Suppressor macrophage (primary cell): Measurements from ENCODE around the gene PFDN1.
A peak's percentile ranks its signal among the peaks of the same experiment; 100 is the strongest.

Experiments
- DNase-seq, 4 experiments: peaks; one replicate each; pipeline ENCODE4 v3.0.0-alpha.2; 2020 to 2022

Gene PFDN1

DNA sequence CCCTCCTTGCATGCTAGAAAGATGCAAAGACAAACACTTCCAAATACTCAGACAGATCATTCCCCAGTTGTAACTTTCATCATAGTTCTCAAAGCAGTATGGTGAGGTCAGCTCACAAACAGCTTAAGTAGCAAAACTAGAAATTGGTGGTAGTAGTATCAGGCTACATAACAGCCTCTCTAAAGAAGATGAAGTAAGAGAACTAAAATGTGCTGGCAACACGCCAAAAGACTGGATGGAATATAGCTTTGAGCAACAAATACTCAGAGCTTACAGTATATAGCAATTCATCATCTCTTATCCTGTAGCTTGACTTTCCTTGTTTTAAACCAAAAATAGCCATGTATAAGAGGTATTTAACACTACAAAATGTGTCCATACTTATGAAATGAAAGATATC is 7.5 kb downstream of the PFDN1 start:
- peak; percentile 70 to 87 (median 84) for DNase-seq

DNA sequence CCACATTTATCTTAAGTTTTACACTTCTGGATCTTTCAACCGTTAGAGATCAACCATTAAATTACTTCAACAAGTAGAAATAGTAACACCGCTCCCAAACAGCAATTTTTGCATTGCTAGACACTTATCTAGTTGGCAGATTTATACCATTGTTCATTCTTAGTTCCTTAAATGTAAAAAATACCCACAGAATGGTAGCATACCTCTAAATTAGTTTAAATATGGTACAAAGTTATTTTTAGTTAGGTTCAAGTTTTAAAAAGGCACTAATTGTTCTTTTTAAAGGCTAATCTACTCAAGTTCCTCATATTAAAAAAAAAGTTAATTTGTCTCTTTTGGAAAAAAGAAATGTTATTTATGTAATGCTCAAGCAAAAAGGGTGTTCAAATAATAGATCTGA is 8.1 kb downstream of the PFDN1 start:
- DNase-seq: no peak

DNA sequence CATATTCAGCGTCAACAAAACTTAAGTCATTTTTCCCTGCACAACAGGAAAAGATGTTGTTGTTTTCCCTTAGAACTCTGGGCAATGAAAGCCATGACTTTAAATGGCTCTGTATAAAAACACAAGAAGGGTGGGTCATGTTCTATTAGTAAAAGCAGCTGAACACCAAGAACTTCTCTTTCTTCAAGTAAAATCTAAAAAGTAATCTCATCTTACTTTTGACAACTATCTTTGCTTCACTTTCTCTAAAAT is 9.1 kb downstream of the PFDN1 start:
- no peak for DNase-seq

DNA sequence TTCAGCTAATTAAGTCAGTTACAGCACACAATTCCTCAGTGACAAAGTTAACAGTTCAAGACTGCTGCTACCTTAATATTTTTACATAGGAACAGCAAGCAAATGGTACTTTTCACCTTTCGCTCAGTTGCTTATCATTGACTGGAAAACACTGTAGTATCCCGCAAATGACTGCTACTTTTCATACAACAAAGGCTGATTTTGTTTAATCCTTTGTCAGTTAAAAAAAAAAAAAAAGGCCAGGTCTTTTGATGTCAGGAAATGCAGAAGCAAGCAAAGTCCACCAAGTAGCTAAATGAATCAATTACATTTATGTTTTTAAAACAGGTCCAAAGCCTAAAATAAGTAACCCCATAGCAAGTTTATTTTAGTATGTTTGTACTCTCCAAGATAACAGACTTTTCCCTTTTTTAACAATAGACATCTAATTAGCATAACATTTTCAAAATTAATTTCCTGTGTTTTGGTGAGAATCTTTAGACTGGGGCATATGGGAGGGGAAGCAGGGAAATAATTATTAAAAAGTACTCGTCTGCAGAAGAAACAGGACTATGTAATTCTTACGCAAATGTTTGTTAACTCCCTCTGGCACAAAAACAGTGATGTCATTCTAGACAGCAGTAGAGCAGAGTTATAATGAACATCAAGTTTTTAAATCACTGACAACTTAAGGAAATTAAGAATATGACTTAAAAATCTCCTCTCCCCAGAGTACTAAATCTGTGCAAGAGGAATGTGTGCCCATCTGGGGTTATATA is 9.6 kb downstream of the PFDN1 start:
- peak in 2 of 4 experiments; percentile 34 to 46 for DNase-seq

DNA sequence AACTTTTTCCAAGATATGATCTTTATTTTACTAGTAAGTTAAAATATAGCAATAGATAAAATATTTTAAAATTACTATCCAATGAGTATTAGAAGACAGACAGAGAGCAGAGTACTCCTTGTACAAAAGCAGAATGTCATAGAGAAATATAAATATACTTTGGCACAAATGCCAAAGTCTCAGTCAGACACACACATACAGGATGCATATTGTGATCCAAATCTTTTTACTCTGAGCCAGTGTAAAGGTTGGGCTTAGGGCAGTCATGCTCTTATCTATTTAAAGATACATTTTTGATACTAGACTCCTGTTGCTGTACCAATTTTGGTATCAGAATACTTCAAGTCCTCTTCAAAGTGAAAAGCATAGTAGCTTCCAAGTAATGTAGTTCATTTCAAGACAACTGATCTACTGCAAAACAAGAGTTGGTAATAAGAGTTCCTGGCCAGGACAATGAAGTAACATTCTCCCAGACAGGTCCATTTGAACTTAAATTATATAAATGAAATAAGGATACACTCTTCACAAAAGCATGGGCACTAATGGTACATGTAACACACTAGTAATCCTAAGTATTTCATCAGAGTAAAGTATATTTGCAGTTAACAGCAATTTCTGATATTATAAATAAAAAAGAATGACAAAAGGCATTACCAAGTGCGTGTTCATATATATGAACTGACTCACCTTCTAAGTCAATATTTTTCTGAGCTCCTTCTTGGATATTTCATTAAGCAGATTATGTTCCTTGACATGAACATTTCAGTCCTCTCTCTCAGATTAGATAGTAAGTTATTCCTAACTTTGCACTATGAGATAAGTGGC is 10.5 kb downstream of the PFDN1 start:
- DNase-seq: no peak

DNA sequence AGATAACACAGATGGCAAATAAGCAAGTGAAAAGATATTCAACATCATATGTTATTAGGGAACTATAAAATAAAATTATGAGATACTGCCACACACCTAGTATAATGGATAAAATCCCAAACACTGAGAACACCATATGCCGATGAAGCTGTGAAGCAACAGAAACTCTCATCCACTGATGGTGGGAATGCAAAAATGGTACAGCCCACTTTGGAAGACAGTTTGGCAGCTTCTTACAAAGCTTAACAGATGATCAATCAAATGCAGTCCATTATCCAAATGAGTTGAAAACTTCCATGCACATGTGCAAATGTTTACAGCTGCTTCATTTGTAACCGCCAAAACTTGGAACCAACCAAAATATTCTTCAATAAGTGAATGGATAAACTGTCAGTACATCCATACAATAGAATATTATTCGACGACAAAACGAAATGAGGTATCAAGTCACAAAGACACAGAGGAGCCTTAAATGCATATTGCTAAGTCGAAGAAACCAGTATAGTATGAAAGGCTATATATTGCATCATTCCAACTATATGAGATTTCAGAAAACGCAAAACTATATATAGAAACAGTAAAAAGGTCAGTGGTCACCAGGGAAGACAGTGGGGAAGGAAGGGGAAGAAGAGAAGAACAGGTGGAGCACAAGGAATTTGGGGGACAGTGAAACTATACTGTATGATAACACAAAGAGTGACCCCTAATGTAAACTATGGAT is 14.9 kb downstream of the PFDN1 start:
- DNase-seq: no peak

DNA sequence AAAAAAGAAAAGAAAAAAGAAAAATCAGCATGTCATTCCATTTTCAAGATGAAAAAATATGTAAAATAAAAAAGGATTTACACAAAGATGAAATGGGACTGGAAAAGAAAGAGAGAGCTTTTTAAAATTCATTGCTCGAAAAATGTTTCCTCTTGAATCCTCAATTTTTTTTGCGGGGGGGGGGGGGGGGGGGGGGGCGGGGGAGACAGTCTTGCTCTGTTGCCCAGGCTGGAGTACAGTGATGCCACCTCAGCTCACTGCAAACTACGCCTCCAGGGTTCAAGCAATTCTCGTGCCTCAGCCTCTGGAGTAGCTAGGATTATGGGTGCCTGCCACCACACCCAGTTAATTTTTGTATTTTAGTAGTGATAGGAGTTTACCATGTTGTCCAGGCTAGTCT is 16.5 kb downstream of the PFDN1 start:
- DNase-seq: no peak

DNA sequence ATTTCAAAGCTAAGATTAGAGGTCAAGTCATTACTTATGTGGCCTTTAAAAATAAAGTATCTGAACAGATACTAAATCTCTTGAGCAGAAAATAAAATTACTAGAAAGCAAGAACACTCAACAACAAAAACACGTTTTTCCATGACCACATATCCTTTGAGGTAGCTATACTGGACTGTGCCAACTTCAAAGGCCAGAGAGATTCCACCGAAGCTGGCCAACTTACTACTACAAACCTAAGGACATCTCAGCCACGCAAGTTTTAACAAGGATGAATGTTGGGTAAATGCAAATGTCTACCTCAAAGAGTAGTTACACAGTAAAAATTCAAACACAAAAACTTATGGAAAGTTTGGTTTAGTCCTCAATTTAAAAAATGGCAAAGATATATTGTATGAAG is 18.9 kb downstream of the PFDN1 start:
- no peak for DNase-seq

DNA sequence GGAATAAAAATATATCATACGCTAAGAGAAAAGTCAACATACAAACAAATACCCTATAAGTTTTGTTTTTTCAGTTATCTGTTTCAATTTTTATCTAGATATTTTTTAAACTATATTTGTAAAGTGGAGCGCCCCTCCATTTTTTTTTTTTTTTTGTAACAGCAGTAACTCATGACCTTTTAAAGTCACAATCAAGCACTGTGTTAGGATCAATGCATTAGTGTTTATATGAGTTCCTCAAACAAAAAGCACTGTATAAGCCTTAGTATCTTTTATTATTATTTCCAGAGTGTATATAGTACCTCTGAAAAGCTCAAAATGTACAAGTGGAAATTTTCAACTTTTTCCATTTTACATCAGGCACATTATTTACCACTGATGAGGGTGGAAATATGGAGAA is 20.6 kb downstream of the PFDN1 start:
- DNase-seq: no peak

DNA sequence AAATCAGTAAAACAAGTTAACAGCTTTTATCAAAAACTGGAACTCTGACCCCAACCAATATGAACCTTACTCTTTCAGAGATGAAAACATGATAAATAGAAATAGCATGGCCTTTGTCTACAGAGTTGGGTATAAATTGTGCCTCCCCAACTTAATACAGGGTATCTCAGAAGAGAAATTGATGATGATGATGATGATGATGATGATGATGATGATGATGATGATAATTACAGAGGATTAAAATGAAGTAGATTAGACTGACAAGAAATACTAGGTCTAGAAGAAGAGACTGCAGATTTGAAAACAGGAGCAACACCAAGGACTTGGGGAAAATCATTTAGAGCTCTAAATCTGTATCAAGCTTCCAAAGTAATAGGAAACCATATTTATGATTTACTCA is 27.1 kb downstream of the PFDN1 start:
- no peak for DNase-seq

DNA sequence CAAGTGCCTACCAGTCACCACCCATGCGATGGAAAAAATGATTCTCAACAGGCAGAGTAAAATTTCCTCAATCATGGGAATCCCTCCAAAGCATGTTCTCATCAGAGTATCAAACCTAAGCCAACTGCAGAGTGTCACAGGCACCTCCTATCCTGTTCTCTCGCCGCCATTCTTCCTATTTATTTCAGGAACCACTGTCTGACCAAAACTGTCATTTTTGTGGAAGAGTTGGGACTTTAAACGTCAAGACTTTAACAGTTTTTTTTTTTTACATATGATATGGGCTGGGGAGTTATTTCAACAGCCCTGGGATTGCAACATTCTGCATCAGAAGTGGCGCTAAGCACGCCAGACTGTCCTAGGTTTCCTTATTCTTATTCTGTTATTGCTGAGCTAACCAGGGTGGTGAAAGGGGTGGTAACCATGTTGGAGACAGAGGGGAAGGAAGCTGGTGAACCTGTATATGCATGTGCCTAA is 29.5 kb downstream of the PFDN1 start:
- DNase-seq: peak; percentile 90 to 97 (median 93)

DNA sequence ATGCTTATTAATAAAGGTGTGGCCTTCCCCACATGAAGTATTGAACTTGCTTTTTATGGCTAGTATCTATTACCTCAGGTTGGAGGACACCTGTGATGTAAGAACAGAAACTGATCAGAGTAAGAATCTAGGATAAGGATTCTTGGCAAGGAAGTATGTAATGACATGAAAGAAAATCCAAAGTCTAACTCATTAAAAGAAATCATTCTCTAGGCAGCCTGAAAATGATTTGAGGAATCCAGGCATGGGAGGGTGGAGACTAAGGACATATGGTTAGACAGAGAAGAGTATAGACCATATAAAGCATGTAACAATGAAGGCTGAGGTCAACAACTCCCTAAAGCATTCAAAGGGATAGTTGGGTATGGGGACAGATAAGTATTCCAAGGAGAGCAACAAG is 32.9 kb downstream of the PFDN1 start:
- no peak for DNase-seq

DNA sequence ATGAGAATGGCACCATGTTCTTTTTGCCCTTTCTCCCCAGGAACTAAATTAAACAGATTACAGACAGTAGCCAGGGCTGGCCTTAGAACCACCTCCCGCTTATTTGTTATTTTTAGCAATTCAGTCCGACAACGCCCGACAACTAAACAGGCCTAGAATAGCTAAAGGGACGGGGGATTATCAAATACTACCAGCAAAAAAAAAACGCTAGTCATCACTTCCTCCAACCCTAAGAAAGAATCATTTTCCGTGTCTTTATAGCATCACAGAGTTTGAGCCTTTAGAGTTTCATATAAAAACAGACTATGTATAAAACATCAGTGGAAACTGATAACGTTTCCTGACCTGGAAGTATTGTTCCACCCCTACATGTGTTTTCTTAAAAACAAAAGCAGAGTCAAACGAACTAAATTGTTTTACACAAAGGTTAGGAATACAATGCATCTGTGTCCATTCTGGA is 35.3 kb downstream of the PFDN1 start:
- peak in 2 of 4 experiments; percentile 25 to 31 for DNase-seq

DNA sequence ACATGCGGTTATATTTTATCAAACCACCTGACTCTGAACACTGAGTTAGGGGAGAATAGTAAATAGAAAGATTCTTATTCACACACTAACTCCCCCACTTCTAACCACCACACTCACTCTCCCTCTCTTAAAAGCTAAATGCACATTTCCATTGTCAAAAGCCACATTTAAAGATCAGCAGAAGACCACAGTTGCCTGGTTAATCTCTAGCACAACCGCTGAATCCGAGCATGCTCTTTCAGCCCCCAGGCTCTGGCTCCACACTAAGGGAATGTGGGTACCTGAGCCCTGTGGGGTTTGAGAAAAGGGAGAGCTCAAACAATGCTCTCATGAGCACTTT is 35.7 kb downstream of the PFDN1 start:
- no peak for DNase-seq

DNA sequence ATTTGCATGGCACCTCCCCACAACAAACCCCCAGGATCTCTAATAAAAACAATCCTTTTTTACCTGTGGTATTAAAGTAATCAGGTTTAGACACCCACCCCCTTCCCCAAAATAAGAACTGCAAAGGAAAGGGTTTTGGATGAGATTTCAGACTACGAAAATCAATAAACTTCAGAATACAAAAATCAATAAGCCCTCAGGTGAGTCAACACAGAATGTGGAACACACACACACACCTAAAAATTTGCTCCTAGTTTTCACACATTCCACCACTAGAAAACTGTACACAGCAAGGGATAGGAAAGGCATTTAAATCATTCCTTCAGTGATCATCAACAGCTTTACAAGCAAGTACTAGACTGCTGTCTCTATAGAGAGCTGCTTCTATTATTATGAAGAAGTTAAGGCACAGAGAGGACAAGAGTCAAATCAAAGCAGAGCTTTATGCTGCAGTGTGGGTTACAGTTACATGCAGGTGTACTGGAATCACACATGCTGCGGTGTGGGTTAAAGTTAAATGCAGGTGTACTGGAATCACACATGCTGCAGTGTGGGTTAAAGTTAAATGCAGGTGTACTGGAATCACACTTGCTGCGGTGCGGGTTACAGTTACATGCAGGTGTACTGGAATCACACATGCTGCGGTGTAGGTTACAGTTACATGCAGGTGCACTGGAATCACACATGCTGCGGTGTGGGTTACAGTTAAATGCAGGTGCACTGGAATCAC is 36.3 kb downstream of the PFDN1 start:
- DNase-seq: no peak

DNA sequence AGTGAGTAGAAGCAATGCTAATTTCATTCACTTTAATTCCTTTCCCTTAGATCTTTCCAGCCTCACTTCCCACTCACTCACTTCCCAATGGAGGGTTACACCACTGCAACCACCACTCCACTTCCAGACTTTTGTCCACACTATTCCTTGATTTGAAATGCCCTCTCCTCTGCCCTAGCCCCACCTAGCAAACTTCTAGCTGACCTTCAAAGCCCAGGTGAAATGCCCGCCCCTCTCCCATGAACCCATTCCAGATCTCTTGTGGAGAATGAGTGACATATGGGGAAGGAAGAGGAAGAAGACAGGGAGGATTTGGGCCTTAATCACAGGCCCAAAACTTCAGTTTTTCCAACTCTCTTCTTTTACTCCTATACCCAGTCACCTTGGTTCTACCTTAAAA is 37.1 kb downstream of the PFDN1 start:
- no peak for DNase-seq

DNA sequence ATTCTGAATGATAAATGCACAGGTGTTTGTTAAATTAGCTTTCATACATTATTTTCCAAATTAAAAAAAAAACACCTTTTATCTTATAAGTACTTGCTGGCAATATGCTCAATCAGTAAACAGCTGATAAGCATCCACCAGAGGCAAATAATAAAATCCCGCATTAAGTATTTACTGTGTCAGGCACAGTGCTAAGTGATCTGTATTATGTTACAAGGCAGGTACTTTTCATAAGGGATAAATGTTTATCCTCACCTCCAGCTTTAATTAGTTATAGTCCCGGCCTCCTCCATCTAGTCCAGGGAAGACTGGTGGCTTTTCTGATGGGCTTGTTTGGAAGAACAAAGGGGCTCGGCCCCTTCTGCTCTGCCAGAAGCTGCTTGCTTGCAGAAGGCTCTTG is 40.1 kb downstream of the PFDN1 start:
- DNase-seq: no peak

DNA sequence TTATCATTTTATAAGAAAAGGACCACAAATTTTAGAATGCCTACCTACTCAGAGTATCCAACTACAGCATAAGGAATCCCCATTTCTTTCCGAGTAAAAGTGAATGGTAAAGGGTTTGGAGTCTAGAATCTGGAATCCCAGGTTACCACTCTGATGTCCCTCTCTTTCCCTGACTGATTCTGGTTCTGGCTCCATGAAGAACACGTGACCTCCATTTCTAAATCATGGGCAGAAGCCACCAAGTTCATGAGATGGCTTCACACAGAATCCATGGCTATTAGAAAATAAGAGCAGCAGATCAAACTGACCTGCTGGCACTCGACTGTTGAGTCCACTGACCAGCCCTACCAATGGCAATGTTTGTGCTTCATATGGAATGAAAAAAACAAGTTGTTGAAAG is 40.7 kb downstream of the PFDN1 start:
- DNase-seq: no peak

DNA sequence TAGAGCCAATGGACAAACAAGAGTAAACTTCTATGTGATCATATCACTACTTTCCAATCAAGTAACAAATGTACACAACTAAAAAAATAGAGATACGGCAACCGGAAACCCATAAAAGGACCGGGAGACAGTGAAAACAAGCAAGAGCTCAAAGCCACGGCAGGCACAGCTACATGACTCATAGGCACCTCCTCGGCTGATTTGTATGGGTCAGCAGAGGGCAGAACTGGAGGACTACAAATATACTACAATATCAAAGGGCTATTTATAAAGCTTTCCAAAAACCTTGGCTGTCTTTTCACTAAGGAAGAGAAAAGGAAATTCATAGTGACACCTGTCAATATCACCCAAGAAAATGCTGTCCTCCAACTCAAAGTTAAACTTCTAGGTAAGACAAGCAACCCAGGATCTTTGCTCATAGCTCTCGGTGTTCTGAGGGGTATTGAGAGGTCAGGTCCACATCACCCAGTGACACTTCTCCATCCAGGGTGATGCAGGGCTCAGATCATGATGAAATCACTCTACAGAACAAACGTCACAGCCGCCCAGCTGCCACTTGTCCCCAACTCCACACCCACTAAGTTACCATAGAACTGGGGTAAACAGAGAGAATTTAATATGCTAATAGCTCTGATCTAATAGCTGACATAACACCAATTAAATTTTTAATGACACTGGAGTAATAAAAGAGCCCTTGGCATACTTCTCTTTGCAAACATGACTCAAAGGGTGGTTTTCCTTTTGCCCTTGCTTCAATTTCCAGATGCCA is 41.3 kb downstream of the PFDN1 start:
- peak; percentile 85 to 94 (median 86) for DNase-seq

DNA sequence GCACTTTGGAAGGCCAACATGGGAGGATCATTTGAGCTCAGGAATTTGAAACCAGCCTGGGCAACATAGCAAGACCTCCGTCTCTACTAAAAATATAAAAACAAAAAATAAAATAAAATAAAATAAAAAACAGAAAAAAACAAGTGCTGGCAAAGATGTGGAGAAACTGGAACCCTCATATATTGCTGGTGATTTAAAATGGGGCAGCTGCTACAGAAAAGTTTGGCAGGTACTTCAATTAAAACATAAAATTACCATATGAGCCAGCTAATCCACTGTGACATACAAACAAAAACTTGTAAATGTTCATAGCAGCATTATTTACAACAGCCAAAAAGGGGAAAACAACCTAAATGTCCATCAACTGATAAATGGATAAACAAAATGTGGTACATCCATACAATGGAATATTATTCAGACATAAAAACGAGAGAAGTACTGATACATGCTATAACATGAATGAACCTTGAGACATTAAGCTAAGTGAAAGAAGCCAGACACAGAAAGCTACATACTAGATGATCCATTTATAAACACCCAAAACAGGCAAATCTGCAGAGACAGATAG is 42.7 kb downstream of the PFDN1 start:
- DNase-seq: no peak

DNA sequence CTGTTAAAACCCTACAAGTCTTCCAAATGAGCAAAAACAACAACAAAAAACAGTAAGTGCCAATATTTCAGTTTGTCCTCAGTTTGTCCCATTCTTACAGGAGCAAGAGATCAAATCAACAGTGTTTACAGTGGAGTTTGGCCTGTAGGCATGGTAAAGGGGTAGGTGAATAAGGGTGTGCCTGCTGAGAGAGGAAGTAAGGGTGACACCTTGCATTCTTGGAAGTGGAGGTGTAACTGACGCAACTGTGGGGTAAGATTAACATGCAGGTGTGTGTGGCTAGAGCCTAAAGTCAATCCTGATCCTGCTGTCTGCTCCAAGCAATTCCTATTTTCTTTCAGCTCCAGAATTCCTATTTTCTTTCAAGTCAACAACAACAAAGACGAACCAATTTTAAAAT is 43.4 kb downstream of the PFDN1 start:
- DNase-seq: no peak

DNA sequence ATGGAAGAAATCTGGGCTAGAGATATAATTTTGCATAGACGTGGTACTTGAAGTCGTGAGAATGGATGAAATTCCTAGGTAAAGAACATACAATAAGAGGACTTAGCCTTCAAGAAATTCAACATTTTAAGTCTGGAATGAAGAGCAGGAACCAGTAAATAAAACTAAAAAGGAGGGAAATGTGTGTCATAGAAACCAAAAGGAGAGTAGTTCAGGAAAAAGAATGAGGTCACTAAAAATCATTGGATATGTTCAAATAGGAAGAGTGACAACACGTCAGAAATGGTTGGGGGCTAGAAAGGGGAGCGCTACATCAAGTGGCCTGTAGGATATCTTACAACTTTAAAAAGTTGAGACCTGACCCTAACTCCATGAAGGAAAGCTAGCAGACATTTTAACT is 44.0 kb downstream of the PFDN1 start:
- no peak for DNase-seq
